ENCODE results near the gene HEPN1.

DNA sequence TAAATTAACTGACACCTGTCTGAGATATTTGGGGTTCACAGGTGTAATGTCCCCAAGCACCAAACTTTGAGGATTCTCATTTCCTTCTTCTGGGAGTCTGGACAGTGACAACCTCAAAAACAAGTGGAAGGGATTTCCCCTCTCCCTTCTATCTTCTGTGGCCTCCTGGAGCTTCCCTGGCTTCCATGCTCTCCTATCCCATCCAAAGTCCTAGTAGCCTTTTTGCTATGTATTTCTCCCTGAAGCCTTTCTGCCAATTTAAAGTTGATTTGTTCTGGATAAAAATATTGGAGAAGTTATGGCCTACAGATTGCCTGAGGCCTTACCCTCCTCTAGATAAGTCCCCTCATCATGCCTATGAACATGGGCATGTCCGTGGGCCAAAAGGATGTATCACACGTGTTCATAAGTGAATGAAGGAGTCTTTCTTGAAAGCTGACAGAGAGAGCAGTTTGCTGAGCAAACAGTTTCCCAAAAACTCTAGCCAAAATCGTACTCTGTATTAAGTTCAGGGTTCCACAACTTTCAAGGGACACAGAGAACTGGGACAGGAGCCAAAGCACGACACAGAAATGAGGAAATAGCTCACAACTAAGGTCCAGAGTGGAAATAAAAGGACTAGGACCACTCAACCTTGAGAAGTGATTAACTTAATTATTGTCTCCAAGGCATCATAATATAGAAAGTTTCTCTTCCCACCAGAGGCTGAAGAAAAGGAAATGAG lies 10.1 kb downstream of the HEPN1 start:
- TF ChIP-seq, protein P1, sequence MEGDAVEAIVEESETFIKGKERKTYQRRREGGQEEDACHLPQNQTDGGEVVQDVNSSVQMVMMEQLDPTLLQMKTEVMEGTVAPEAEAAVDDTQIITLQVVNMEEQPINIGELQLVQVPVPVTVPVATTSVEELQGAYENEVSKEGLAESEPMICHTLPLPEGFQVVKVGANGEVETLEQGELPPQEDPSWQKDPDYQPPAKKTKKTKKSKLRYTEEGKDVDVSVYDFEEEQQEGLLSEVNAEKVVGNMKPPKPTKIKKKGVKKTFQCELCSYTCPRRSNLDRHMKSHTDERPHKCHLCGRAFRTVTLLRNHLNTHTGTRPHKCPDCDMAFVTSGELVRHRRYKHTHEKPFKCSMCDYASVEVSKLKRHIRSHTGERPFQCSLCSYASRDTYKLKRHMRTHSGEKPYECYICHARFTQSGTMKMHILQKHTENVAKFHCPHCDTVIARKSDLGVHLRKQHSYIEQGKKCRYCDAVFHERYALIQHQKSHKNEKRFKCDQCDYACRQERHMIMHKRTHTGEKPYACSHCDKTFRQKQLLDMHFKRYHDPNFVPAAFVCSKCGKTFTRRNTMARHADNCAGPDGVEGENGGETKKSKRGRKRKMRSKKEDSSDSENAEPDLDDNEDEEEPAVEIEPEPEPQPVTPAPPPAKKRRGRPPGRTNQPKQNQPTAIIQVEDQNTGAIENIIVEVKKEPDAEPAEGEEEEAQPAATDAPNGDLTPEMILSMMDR (IDR thresholded peaks at IDR 0.05): no peak
- TF ChIP-seq POLR2AphosphoS5 (IDR thresholded peaks at IDR 0.05) (no peak), POLR2A (IDR thresholded peaks at IDR 0.05) (no peak)

Measured in prostate gland (tissue), 2 donors.